MCF 10A (cell line): Measurements from ENCODE around the gene NTM. TPM values are rescaled to one million over a fixed set of nuclear protein-coding genes. Genes with fewer than 3 reads are reported as not detected.

ENCODE experiments used
- BruUV-seq: library from RNA; stranded (reverse); fragments of 400-500 nt; replicated peaks from 2 replicates; lab custom pipeline; 2021; lab: Mats Ljungman, UMichigan
- CTCF ChIA-PET: fragments of 300-600 bp; sonication (Branson Sonifier 250); formaldehyde crosslinking; extraction: SDS; loops from one replicate; lab custom pipeline; 2021; ENCODE audit warnings: antibody characterized with exemption, inconsistent platforms; lab: Yijun Ruan, JAX
- POLR2A ChIA-PET: fragments of 300-600, 350-650 bp; sonication (Branson Sonifier 250); formaldehyde crosslinking; extraction: SDS; loops from one replicate; lab custom pipeline; 2020; ENCODE audit warnings: antibody characterized with exemption, inconsistent platforms; lab: Yijun Ruan, JAX
- DNase-seq: peaks from one replicate; pipeline ENCODE4 v3.0.0-alpha.2; 2018; ENCODE audit not compliant: unreplicated experiment
- H3K27ac Mint-ChIP-seq: one replicate; pipeline ENCODE4 v1.8.0; 2022; ENCODE audit warnings: mild to moderate bottlenecking, low read depth, mixed read lengths; ENCODE audit not compliant: unreplicated experiment
- H3K27me3 Mint-ChIP-seq: one replicate; pipeline ENCODE4 v1.8.0; 2022; ENCODE audit warnings: mixed read lengths; ENCODE audit not compliant: insufficient read depth, unreplicated experiment
- H3K36me3 Mint-ChIP-seq: one replicate; pipeline ENCODE4 v1.8.0; 2022; ENCODE audit warnings: mild to moderate bottlenecking, moderate library complexity, mixed read lengths; ENCODE audit not compliant: insufficient read depth, unreplicated experiment
- H3K4me1 Mint-ChIP-seq: one replicate; pipeline ENCODE4 v1.8.0; 2022; ENCODE audit warnings: mixed read lengths; ENCODE audit not compliant: insufficient read depth, unreplicated experiment
- H3K4me3 Mint-ChIP-seq: one replicate; pipeline ENCODE4 v1.8.0; 2022; ENCODE audit warnings: mild to moderate bottlenecking, moderate library complexity, mixed read lengths; ENCODE audit not compliant: unreplicated experiment
- H3K9me3 Mint-ChIP-seq: one replicate; pipeline ENCODE4 v1.8.0; 2022; ENCODE audit warnings: mixed read lengths; ENCODE audit not compliant: unreplicated experiment
- intact Hi-C: fragments of 100-400 bp; cut with micrococcal nuclease; formaldehyde crosslinking; loops from 2 replicates; pipeline ENCODE4 v1.14.1; 2022
- total RNA-seq: library from RNA; stranded (reverse); gene quantifications from 2 replicates; pipeline ENCODE4 v1.2.3, GENCODE V29; 2022
- TF ChIP-seq, protein P1 (sequence below): fragments of 200-600 bp; IDR thresholded peaks from one replicate; pipeline ENCODE4 v1.8.0; 2022; ENCODE audit warnings: antibody characterized with exemption, mild to moderate bottlenecking; ENCODE audit not compliant: unreplicated experiment

Gene NTM
- total RNA-seq, 1 experiment from 2014 or later = not detected

DNA sequence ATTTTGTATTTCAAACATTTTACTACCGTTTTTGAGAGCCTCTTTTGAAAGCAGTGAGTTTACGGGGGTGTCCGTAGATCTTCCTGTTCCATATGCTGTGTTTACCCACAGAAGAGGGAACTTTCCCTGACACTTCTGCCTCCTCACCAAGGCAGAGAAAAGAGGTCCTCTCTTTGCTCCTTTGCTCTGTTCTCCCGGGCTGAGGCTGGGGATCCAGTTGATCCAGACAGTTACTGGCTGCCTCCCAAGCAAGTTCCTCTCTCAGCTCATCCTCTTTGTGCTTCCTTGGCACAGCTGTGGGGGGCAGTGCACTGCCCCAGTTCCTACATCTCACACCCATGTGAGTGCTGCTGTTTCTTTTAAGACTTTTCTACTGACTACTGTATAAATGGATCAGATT, 813.7 kb downstream of the NTM start:
- no peak overlapping the region for H3K27ac Mint-ChIP-seq
- no peaks in the 10 kb centered on the region for H3K36me3 Mint-ChIP-seq
- H3K4me3 Mint-ChIP-seq = no peak overlapping the region
- H3K9me3 Mint-ChIP-seq = peaks cover 72% of the 10 kb centered on the region
- no peak for DNase-seq
- H3K27me3 Mint-ChIP-seq = no peaks in the 10 kb centered on the region
- ChIA-PET POLR2A (no interaction called here), CTCF (interaction anchor here (0.6 kb wide), 1 partner anchor 294 kb away, joined by 3 read pairs; no protein-coding TSS in a partner anchor)
- intact Hi-C loops = no loop called here
- BruUV-seq = no TSS peak
- TF ChIP-seq, protein P1, sequence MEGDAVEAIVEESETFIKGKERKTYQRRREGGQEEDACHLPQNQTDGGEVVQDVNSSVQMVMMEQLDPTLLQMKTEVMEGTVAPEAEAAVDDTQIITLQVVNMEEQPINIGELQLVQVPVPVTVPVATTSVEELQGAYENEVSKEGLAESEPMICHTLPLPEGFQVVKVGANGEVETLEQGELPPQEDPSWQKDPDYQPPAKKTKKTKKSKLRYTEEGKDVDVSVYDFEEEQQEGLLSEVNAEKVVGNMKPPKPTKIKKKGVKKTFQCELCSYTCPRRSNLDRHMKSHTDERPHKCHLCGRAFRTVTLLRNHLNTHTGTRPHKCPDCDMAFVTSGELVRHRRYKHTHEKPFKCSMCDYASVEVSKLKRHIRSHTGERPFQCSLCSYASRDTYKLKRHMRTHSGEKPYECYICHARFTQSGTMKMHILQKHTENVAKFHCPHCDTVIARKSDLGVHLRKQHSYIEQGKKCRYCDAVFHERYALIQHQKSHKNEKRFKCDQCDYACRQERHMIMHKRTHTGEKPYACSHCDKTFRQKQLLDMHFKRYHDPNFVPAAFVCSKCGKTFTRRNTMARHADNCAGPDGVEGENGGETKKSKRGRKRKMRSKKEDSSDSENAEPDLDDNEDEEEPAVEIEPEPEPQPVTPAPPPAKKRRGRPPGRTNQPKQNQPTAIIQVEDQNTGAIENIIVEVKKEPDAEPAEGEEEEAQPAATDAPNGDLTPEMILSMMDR = no peak
- no peaks in the 10 kb centered on the region for H3K4me1 Mint-ChIP-seq

DNA sequence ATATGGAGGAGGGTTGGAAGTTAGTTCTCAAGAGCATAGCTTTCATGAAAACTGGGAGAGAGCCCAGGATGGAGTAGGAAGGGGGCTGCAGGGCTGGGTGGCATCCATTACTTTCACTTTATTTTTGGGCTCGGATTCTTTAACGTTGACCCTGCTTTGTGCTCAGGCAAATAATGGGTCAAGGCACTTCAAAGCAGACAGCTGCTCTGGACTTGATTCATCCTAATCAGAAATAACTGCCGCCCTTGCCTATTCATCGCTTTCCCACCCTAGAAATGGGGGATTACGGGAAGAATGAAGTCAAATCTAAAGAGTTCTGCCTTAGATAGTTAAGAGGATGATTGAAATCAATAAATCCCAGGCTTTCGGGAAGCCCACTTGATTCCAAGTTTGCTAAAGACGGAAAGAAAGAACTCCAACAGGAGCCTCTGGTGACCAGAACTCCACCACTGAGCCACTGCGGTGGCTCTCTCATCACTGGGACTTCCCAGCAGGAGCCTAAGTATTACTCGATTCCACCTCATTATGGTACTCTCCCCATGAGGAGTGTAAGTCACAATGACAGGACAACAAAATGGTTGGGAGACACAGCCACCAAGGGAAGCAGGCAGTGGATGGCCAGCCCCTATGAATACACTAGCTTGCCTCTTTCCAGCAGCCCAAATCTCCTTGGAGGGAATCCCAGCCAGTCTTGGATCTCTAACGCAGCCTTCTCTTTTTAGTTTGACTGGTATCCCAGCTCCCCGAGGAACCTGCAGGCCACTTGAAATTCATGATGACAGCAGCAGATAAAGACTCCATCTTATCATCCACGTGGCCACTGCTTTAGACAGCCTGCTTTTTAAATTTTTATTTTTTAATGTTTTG, 815.5 kb downstream of the NTM start:
- Mint-ChIP-seq H3K4me3 (no peak overlapping the region), H3K36me3 (no peaks in the 10 kb centered on the region), H3K9me3 (peaks cover 68% of the 10 kb centered on the region), H3K4me1 (no peaks in the 10 kb centered on the region), H3K27me3 (no peaks in the 10 kb centered on the region), H3K27ac (no peak overlapping the region)
- ChIA-PET CTCF (no interaction called here), POLR2A (no interaction called here)
- BruUV-seq = no TSS peak
- no peak for DNase-seq
- intact Hi-C loops = no loop called here
- TF ChIP-seq, protein P1 = no peak

DNA sequence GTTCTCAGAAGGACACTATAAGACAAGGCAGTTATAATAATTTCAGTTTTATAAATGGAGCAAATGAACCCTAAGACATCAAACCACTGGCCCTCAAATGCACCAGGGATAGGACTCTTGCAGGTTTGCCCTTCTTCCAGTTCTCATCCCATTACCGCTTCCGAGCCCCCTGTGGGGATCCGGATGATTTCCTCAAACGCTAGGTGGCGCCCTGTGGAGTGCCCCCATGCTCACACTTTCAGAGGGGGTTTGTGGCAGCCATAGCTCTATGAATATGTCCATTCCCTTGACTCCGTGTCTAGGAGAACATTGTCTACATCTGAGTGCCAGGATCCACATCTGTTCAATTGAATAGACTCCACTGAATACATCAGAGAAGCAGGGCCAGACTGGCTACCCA, 816.3 kb downstream of the NTM start:
- Mint-ChIP-seq H3K9me3 (peaks cover 64% of the 10 kb centered on the region), H3K27ac (no peak overlapping the region), H3K4me1 (no peaks in the 10 kb centered on the region), H3K4me3 (no peak overlapping the region), H3K36me3 (no peaks in the 10 kb centered on the region), H3K27me3 (no peaks in the 10 kb centered on the region)
- intact Hi-C loops = no loop called here
- BruUV-seq = no TSS peak
- DNase-seq = no peak
- CTCF ChIA-PET = no interaction called here
- POLR2A ChIA-PET = no interaction called here
- TF ChIP-seq, protein P1 = no peak

DNA sequence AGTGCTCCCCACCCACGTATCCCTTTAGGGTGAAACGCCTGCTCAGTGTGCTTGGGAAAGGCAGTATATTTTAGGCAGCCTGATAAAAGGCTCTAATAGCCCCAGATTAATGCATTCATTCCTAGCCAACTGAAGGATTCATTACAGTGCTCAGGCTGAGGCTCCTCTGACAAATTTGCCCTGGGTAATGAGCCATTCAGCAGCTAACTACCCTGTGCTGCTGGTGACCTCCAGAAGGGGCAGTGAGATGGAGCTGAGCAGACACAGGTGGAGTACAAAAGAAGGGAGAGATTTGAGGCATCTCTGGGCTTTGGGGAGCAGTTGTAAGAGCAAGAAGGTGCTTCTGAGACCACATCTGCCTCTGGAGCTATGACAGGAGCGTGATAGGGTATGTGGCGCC, 817.0 kb downstream of the NTM start:
- Mint-ChIP-seq H3K4me3 (no peak overlapping the region), H3K27me3 (no peaks in the 10 kb centered on the region), H3K4me1 (no peaks in the 10 kb centered on the region), H3K27ac (no peak overlapping the region), H3K9me3 (peaks cover 65% of the 10 kb centered on the region), H3K36me3 (no peaks in the 10 kb centered on the region)
- ChIA-PET CTCF (no interaction called here), POLR2A (no interaction called here)
- TF ChIP-seq, protein P1 = no peak
- no peak for DNase-seq
- intact Hi-C loops = no loop called here
- no TSS peak for BruUV-seq
